Peyer's patch (tissue), 4 donors: ENCODE data around the gene C19orf12. TPM values are rescaled to one million over a fixed set of nuclear protein-coding genes. Genes with fewer than 3 reads are reported as not detected.
A peak's percentile ranks its signal among the peaks of the same experiment; 100 is the strongest.

Experiments
- DNase-seq, 3 donors: peaks; one replicate each; pipeline ENCODE4 v3.0.0-alpha.2; 2017 to 2019
- H3K27ac ChIP-seq, 4 donors: fragments of 200-600 bp; sonication (generic); one replicate each; pipeline ENCODE4 v1.5.1; 2016 to 2019
- H3K27me3 ChIP-seq, 2 donors: fragments of 200-600 bp; sonication (generic); one replicate each; pipeline ENCODE4 v1.5.1; 2019
- H3K36me3 ChIP-seq, 3 donors: fragments of 200-600 bp; sonication (generic); one replicate each; pipeline ENCODE4 v1.5.1; 2016 to 2019
- H3K4me1 ChIP-seq, 4 donors: fragments of 200-600 bp; sonication (generic); one replicate each; pipeline ENCODE4 v1.5.1; 2016 to 2019
- H3K4me3 ChIP-seq, 4 donors: fragments of 200-600 bp; sonication (generic); 1 replicate in 3 of 4; 2 replicates in 1 of 4; pipeline ENCODE4 v1.5.1; 2016 to 2019; ENCODE audit warnings: mild to moderate bottlenecking in 1 of 4
- H3K9me3 ChIP-seq, 4 donors: fragments of 200-600 bp; sonication (generic); one replicate each; pipeline ENCODE4 v1.5.1; 2016 to 2019; ENCODE audit warnings: mild to moderate bottlenecking in 1 of 4
- POLR2A ChIP-seq, 2 donors: fragments of 450-650 bp; IDR thresholded peaks; one replicate each; pipeline ENCODE4 v1.5.1; 2017; ENCODE audit warnings: antibody characterized with exemption in 2 of 2, mild to moderate bottlenecking in 2 of 2, moderate library complexity in 2 of 2
- total RNA-seq, 4 donors: library from RNA; depleted of rRNA; stranded (reverse); fragments of >200 nt; gene quantifications; one replicate each; pipeline ENCODE4 v1.1.0, GENCODE V29; 2016
- TF ChIP-seq, protein P1 (sequence below), 6 experiments: fragments of 450-650 bp in 4 of 6; fragments of 200-600 bp in 2 of 6; sonication (generic) in 1 of 6; IDR thresholded peaks; one replicate each; pipeline ENCODE4 v1.5.1; 2017 to 2019; ENCODE audit warnings: antibody characterized with exemption in 6 of 6, mild to moderate bottlenecking in 3 of 6, moderate library complexity in 1 of 6

Gene C19orf12
- total RNA-seq, 4 donors from 2014 or later = 18.2 to 49.1 (median 28.2) TPM

DNA sequence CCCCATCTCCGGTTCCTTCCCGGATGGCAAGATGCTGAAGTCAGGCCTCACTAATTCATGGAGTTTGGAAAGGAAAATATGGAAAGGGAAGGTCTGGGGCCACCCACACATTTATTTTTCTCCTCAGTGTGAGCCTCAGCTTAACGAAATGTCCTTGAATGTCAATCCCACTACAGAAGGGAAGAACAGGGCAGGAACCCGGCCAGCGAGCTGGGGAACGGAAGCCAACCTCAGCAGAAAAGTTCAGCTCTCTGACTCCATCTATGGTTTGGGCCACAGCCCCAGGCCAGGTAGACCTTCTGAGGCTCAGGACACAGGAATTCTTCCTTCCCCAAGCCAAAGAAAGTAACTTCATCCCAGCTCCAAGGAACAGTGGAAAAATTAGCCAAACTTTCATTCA is 8.4 kb downstream of the C19orf12 start:
- Histone ChIP-seq H3K4me3 (peak overlapping the region in 2 of 4 donors; percentile 28 to 33), H3K9me3 (no peaks in the 10 kb centered on the region), H3K27me3 (no peaks in the 10 kb centered on the region), H3K27ac (no peak overlapping the region), H3K36me3 (peaks cover 0 to 55% (median 0%) of the 10 kb centered on the region in 3 donors), H3K4me1 (peaks cover 0 to 11% (median 0%) of the 10 kb centered on the region in 4 donors)
- no peak for TF ChIP-seq POLR2A (IDR thresholded peaks at IDR 0.05)
- TF ChIP-seq, protein P1, sequence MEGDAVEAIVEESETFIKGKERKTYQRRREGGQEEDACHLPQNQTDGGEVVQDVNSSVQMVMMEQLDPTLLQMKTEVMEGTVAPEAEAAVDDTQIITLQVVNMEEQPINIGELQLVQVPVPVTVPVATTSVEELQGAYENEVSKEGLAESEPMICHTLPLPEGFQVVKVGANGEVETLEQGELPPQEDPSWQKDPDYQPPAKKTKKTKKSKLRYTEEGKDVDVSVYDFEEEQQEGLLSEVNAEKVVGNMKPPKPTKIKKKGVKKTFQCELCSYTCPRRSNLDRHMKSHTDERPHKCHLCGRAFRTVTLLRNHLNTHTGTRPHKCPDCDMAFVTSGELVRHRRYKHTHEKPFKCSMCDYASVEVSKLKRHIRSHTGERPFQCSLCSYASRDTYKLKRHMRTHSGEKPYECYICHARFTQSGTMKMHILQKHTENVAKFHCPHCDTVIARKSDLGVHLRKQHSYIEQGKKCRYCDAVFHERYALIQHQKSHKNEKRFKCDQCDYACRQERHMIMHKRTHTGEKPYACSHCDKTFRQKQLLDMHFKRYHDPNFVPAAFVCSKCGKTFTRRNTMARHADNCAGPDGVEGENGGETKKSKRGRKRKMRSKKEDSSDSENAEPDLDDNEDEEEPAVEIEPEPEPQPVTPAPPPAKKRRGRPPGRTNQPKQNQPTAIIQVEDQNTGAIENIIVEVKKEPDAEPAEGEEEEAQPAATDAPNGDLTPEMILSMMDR (IDR thresholded peaks at IDR 0.05) = no peak
- no peak for DNase-seq

DNA sequence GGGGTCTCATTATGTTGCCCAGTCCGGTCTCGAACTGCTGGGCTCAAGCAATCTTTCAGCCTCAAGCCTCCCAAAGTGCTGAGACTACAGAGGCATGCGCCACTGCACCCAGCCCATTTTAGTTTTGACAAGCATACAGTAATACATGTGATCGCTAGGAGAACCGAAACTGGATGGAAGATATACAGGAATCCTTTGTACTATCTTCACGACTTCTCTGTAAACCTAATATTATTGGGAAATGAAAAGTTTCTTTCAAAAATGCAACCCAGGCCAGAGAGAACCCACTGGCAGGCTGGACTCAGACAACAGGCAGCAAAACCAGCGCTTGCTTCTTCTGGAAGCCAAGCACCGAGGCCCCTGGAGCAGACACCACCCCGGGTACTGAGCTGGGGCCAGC is 9.4 kb downstream of the C19orf12 start:
- Histone ChIP-seq H3K36me3 (peaks cover 0 to 56% (median 0%) of the 10 kb centered on the region in 3 donors), H3K4me1 (peaks cover 0 to 10% (median 0%) of the 10 kb centered on the region in 4 donors), H3K27ac (no peak overlapping the region), H3K27me3 (no peaks in the 10 kb centered on the region), H3K4me3 (no peak overlapping the region), H3K9me3 (no peaks in the 10 kb centered on the region)
- TF ChIP-seq POLR2A (IDR thresholded peaks at IDR 0.05) = no peak
- TF ChIP-seq, protein P1 (IDR thresholded peaks at IDR 0.05) = no peak
- no peak for DNase-seq

DNA sequence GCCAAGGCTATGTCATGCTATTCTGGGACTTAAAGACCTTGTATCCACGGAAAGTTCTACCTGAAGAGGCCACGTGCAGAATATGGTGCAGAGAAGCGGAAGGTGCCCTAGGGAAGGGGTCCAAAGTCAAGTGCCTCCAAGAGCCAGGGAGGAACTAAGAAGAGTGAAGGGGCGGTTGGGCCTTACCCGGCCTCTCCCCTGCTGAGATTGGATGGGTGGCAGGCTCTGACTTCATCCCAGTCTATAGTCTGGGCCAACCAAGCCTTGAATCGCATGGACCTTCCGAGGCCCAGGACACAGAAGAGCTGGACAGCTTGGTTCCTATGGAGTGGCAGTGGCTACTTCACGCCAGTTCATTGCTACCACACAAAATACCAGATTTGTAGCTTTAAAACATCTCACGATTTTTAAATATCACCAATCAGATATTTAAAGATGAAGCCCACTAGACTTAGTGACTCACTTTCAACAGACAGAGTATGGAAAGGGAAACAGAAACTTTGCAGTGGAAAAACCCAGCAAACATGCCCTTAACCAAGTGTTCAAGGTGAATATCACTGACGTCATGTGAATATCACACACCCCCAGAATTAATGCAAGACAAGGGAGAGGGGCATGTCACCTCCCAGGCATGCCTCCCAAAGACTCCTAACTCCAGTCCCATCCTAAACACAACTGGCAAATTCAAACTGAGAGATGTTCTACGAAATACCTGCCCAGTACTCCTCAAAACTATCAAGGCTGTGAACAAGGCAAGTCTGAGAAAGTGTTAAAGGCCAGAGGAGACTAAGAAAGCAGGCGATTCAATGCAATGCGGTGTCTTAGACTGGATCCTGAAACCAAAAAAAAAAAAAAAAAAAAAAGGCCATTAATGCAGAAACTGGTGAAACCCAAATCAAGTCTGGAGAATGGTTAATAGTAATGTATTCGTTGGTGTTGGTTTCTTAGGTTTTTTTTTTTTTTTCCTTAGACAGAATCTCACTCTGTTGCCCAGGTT is 10.2 kb downstream of the C19orf12 start:
- H3K36me3 ChIP-seq = peaks cover 0 to 56% (median 0%) of the 10 kb centered on the region in 3 donors
- H3K9me3 ChIP-seq = no peaks in the 10 kb centered on the region
- TF ChIP-seq, protein P1 (IDR thresholded peaks at IDR 0.05) = no peak
- no peak for TF ChIP-seq POLR2A (IDR thresholded peaks at IDR 0.05)
- no peak overlapping the region for H3K27ac ChIP-seq
- no peaks in the 10 kb centered on the region for H3K27me3 ChIP-seq
- H3K4me1 ChIP-seq = peaks cover 0 to 1% (median 0%) of the 10 kb centered on the region in 4 donors
- no peak for DNase-seq
- H3K4me3 ChIP-seq = no peak overlapping the region

DNA sequence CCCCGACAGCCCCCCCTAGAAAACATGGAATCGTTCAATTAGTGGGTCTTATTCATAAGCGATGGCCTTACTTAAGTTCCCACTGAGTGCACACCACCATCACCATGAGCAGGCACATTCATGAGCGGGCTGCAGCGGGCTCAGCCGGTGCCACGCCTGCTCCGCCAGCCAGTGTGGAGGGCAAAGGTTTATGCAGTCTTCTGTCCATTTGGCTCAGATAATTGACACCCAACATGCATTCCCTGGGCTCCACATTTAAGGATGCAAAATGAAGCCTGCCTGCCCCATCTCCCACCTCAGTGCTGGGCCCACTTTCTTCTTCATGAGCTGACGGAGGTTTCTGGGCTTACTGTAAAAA is 12.1 kb downstream of the C19orf12 start:
- DNase-seq = no peak
- Histone ChIP-seq H3K27me3 (no peaks in the 10 kb centered on the region), H3K4me1 (no peaks in the 10 kb centered on the region), H3K4me3 (no peak overlapping the region), H3K36me3 (peaks cover 0 to 56% (median 0%) of the 10 kb centered on the region in 3 donors), H3K27ac (no peak overlapping the region), H3K9me3 (no peaks in the 10 kb centered on the region)
- TF ChIP-seq, protein P1 (IDR thresholded peaks at IDR 0.05) = no peak
- no peak for TF ChIP-seq POLR2A (IDR thresholded peaks at IDR 0.05)

DNA sequence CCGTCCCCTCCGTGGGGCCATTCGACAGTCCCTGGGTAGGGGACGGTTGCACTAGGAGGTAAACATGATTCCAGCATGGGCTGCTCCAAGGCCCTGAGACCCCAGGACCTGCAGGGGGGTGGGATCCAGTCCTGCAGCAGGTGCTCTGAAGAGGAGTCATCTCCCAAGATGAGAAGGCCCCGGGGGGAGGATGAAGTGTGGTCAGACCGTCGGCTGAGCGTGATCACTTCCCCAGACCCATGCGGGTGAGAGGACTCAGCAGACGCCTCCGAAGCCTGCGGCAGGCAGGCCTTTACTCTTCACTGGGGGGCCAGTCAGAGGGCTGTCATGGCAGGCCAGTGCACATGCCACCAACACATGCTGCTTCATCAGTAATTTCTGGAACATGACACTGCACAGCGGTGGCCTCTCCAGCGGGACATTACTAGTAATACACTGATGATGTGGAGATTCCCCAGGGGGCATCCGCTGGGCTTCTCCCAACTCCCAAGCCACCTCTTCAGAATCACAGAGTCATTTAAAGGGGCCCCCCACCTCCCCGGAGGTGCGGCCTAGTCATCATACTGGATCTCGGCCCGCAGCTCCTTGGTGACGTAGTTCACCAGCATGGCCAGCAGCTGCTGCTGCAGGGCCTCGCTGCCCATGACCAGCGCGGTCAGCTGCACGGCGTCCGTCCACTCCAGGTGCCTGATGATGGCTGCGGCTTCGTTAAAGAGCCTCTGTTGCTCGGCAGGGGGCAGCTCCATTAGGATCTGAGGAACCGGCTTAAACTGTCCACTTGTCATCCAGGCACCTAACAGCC is 12.7 kb downstream of the C19orf12 start:
- DNase-seq = no peak
- Histone ChIP-seq H3K4me3 (no peak overlapping the region), H3K4me1 (no peaks in the 10 kb centered on the region), H3K27ac (no peak overlapping the region), H3K36me3 (peaks cover 0 to 53% (median 0%) of the 10 kb centered on the region in 3 donors), H3K27me3 (no peaks in the 10 kb centered on the region), H3K9me3 (no peaks in the 10 kb centered on the region)
- no peak for TF ChIP-seq POLR2A (IDR thresholded peaks at IDR 0.05)
- TF ChIP-seq, protein P1 (IDR thresholded peaks at IDR 0.05) = no peak
